Measurements from ENCODE around the gene HASPIN.

Gene HASPIN

DNA sequence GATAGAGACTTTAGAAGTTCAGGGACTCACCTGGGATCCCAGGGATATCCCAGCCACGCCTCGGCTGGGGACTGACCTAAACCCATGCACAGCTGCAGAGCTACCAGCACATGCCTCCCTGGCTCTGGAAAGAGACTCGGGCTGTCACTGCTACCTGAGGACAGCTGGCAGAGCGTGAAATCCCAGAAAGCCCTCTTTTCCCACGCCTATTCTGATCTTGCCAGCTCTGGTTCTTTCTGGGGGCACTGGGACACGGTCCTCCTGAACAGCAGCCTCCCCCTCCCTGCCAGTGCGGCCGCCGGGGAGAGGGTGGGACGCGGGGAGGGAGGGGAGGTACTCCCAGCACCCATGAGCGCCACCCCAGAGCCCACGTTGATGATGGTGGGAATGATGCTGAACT, 38.5 kb upstream of the HASPIN start:
- Histone ChIP-seq H3K9ac (ENCODE audit: low read length in 5 of 5) (no peak overlapping the region), H3K27me3 (ENCODE audit: control insufficient read depth in 5 of 5, insufficient read depth in 4 of 5, low read length in 5 of 5) (peaks cover 9 to 44% (median 31%) of the 10 kb centered on the region in 5 donors), H3K4me1 (ENCODE audit: control insufficient read depth in 5 of 5, insufficient read depth in 5 of 5, low read length in 5 of 5) (no peaks in the 10 kb centered on the region), H3K36me3 (ENCODE audit: control insufficient read depth in 5 of 5, insufficient read depth in 5 of 5, low read length in 5 of 5) (no peaks in the 10 kb centered on the region), H3K9me3 (ENCODE audit: control insufficient read depth in 5 of 5, low read length in 5 of 5) (no peaks in the 10 kb centered on the region), H3K4me3 (ENCODE audit: low read depth in 1 of 5, low read length in 5 of 5) (no peak overlapping the region), H3K27ac (ENCODE audit: low read depth, low read length) (no peak overlapping the region)

DNA sequence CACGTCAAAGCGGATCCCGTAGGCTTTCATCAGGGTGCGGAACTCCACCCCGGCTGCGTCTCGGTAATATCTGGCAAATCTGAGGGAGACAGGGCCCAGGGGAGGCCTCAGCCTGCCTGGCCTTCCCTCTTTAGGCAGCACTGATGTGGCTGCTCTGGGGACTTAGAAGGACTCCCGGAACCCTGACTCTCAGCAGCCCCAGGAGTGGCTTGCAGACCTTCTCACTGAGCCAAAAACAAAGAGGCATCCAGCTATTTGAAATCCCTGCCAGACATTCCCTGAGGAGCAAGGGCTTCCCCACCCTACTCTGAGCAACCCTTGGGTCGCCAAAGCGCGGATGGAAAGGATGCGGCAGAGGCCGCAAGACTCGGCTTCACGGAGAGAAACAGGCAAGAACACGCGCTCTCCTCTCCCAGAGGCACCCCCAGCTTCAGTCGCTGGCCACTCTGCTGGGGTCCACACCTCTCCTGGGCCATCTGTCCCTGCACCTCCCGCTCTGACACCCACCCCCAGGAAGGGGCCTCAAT, 35.6 kb upstream of the HASPIN start:
- H3K9ac ChIP-seq (ENCODE audit: low read length in 5 of 5) = no peak overlapping the region
- no peaks in the 10 kb centered on the region for H3K9me3 ChIP-seq (ENCODE audit: control insufficient read depth in 5 of 5, low read length in 5 of 5)
- peaks cover 9 to 50% (median 39%) of the 10 kb centered on the region in 5 donors for H3K27me3 ChIP-seq (ENCODE audit: control insufficient read depth in 5 of 5, insufficient read depth in 4 of 5, low read length in 5 of 5)
- H3K36me3 ChIP-seq (ENCODE audit: control insufficient read depth in 5 of 5, insufficient read depth in 5 of 5, low read length in 5 of 5) = no peaks in the 10 kb centered on the region
- no peak overlapping the region for H3K27ac ChIP-seq (ENCODE audit: low read depth, low read length)
- no peak overlapping the region for H3K4me3 ChIP-seq (ENCODE audit: low read depth in 1 of 5, low read length in 5 of 5)
- no peaks in the 10 kb centered on the region for H3K4me1 ChIP-seq (ENCODE audit: control insufficient read depth in 5 of 5, insufficient read depth in 5 of 5, low read length in 5 of 5)

DNA sequence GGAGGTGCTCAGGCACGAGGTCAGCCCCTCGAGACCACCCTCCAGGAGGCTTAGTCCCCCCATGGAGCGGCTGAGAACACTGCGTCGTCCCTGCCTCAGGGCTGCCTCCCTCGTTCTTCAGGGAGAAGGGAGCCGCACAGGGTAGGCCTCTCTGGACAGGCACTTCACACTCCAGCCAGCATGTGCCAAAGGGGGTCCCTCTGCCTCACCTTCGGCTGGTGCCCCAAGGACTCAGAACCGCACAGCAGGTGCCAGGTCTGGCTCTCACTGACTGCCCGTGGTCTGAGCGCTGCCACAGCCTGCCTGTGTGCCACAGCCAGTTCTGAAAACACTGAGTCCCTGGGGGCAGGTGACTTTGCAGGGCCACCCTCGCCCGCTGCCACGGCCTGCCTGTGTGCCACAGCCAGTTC, 34.8 kb upstream of the HASPIN start:
- Histone ChIP-seq H3K9me3 (ENCODE audit: control insufficient read depth in 5 of 5, low read length in 5 of 5) (no peaks in the 10 kb centered on the region), H3K4me3 (ENCODE audit: low read depth in 1 of 5, low read length in 5 of 5) (no peak overlapping the region), H3K4me1 (ENCODE audit: control insufficient read depth in 5 of 5, insufficient read depth in 5 of 5, low read length in 5 of 5) (no peaks in the 10 kb centered on the region), H3K27ac (ENCODE audit: low read depth, low read length) (no peak overlapping the region), H3K9ac (ENCODE audit: low read length in 5 of 5) (no peak overlapping the region), H3K27me3 (ENCODE audit: control insufficient read depth in 5 of 5, insufficient read depth in 4 of 5, low read length in 5 of 5) (peaks cover 7 to 48% (median 35%) of the 10 kb centered on the region in 5 donors), H3K36me3 (ENCODE audit: control insufficient read depth in 5 of 5, insufficient read depth in 5 of 5, low read length in 5 of 5) (no peaks in the 10 kb centered on the region)

DNA sequence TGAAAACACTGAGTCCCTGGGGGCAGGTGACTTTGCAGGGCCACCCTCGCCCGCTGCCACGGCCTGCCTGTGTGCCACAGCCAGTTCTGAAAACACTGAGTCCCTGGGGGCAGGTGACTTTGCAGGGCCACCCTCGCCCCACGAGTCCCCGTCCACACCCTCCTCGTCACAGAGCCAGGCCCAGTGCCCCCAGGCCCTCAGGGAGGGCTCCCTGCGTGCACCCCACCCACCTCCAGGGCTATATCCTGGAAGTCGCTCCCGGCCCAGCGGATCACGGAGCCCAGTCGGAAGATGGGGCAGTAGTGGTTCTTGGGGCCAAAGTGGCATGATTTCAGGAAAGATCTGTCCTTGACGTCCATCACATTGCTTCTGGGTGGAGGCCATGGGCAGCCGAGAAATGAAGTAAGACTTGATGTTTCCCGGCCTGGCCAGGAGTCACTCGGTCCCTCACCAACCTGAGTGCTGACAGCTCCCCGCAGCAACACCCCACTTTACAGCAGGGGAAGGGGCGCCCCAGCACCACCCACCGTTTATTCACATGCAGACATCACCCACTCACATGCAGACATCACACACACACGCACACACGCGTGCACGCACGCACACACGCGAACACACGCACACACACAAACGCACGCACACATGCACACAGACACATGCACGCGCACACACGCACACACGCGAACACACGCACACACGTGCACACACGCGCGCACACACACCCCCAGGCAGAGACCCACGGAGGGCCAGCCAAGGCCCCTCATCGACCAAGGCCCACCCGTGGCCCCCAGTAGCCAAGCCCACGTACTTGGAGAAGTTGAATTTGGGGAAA, 34.2 kb upstream of the HASPIN start:
- Histone ChIP-seq H3K9ac (ENCODE audit: low read length in 5 of 5) (no peak overlapping the region), H3K36me3 (ENCODE audit: control insufficient read depth in 5 of 5, insufficient read depth in 5 of 5, low read length in 5 of 5) (no peaks in the 10 kb centered on the region), H3K27me3 (ENCODE audit: control insufficient read depth in 5 of 5, insufficient read depth in 4 of 5, low read length in 5 of 5) (peaks cover 8 to 46% (median 30%) of the 10 kb centered on the region in 5 donors), H3K4me1 (ENCODE audit: control insufficient read depth in 5 of 5, insufficient read depth in 5 of 5, low read length in 5 of 5) (no peaks in the 10 kb centered on the region), H3K9me3 (ENCODE audit: control insufficient read depth in 5 of 5, low read length in 5 of 5) (no peaks in the 10 kb centered on the region), H3K27ac (ENCODE audit: low read depth, low read length) (no peak overlapping the region), H3K4me3 (ENCODE audit: low read depth in 1 of 5, low read length in 5 of 5) (no peak overlapping the region)

DNA sequence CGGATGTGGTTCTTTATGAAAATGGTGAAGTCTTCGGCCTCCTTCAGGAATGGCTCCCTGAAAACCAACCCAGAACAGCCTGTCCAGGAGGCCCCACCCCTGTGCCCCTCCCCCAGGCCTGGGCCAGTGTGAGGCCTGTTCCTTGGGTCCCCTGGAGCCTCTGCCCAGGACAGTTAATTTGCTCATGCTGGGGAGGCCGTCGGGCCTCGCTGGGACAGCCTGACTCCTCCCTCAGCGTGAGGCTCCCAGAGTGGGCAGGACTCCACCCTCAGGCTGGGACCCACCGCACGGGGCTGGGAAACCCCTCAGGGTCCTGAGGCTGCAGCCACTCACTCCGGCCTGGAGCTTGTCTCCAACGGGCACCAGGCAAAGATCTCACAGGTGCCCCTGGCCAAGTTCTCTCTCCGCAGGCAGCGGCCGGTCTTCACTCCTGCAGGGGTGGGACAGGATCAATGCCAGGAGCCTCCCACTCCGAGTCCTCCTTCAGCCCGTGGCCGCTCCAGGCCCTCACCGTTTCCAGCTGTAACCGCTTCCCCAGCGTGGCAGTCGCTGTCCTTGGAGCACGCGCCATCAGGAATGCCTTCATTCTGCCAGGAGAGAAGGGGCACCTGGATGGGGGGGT, 33.5 kb upstream of the HASPIN start:
- Histone ChIP-seq H3K4me1 (ENCODE audit: control insufficient read depth in 5 of 5, insufficient read depth in 5 of 5, low read length in 5 of 5) (peaks cover 0 to 3% (median under 1%) of the 10 kb centered on the region in 5 donors), H3K27ac (ENCODE audit: low read depth, low read length) (no peak overlapping the region), H3K36me3 (ENCODE audit: control insufficient read depth in 5 of 5, insufficient read depth in 5 of 5, low read length in 5 of 5) (no peaks in the 10 kb centered on the region), H3K9ac (ENCODE audit: low read length in 5 of 5) (no peak overlapping the region), H3K27me3 (ENCODE audit: control insufficient read depth in 5 of 5, insufficient read depth in 4 of 5, low read length in 5 of 5) (peaks cover 14 to 46% (median 31%) of the 10 kb centered on the region in 5 donors), H3K4me3 (ENCODE audit: low read depth in 1 of 5, low read length in 5 of 5) (no peak overlapping the region), H3K9me3 (ENCODE audit: control insufficient read depth in 5 of 5, low read length in 5 of 5) (no peaks in the 10 kb centered on the region)

DNA sequence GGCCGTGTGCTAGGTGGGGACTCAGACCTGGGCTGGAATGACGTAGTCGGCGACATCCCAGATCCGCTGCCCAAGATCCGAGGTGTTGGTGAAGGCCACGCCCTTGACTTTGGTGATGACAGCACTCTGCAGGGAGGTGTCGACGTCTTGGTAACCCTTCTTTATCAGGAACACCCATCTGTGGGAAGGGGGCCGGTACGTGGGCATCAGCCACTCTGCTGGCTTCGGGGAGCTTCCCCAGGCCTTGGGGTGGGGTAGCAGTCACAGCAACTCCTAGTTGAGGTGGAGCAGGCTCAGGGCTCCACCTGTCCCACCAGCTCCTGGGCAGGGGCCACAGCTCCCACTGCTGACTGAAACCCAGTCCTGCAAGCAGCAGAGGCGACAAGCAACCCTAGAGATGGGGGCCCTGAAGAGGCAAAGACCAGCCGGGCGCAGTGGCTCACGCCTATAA, 32.1 kb upstream of the HASPIN start:
- Histone ChIP-seq H3K4me1 (ENCODE audit: control insufficient read depth in 5 of 5, insufficient read depth in 5 of 5, low read length in 5 of 5) (peaks cover 0 to 17% (median 13%) of the 10 kb centered on the region in 5 donors), H3K9me3 (ENCODE audit: control insufficient read depth in 5 of 5, low read length in 5 of 5) (no peaks in the 10 kb centered on the region)

DNA sequence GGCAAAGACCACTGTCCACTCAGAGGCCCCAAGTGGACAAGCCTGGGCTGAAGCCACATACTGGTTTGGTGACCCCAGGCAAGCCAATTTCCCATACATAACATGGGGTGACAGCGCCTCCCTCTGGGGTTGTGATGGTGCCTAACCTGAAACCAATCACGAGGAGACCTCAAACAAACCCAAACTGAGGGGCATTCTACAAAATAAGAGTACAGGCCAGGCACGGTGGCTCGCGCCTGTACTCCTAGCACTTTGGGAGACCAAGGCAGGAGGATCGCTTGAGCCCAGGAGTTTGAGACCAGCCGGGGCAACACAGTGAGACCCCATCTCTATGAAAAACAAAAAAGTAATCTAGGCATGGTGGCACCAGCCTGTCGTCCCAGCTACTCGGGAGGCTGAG, 31.4 kb upstream of the HASPIN start:
- H3K4me3 ChIP-seq (ENCODE audit: low read depth in 1 of 5, low read length in 5 of 5) = no peak overlapping the region
- peaks cover 21 to 57% (median 41%) of the 10 kb centered on the region in 5 donors for H3K27me3 ChIP-seq (ENCODE audit: control insufficient read depth in 5 of 5, insufficient read depth in 4 of 5, low read length in 5 of 5)
- H3K9me3 ChIP-seq (ENCODE audit: control insufficient read depth in 5 of 5, low read length in 5 of 5) = no peaks in the 10 kb centered on the region
- no peak overlapping the region for H3K9ac ChIP-seq (ENCODE audit: low read length in 5 of 5)
- no peaks in the 10 kb centered on the region for H3K36me3 ChIP-seq (ENCODE audit: control insufficient read depth in 5 of 5, insufficient read depth in 5 of 5, low read length in 5 of 5)
- no peak overlapping the region for H3K27ac ChIP-seq (ENCODE audit: low read depth, low read length)
- peaks cover 0 to 19% (median 13%) of the 10 kb centered on the region in 5 donors for H3K4me1 ChIP-seq (ENCODE audit: control insufficient read depth in 5 of 5, insufficient read depth in 5 of 5, low read length in 5 of 5)

More for the DNA sequence above, 32.1 kb upstream of the HASPIN start:
- Histone ChIP-seq H3K27ac (ENCODE audit: low read depth, low read length) (no peak overlapping the region), H3K9ac (ENCODE audit: low read length in 5 of 5) (no peak overlapping the region), H3K4me3 (ENCODE audit: low read depth in 1 of 5, low read length in 5 of 5) (no peak overlapping the region), H3K27me3 (ENCODE audit: control insufficient read depth in 5 of 5, insufficient read depth in 4 of 5, low read length in 5 of 5) (peaks cover 19 to 52% (median 37%) of the 10 kb centered on the region in 5 donors), H3K36me3 (ENCODE audit: control insufficient read depth in 5 of 5, insufficient read depth in 5 of 5, low read length in 5 of 5) (no peaks in the 10 kb centered on the region)

DNA sequence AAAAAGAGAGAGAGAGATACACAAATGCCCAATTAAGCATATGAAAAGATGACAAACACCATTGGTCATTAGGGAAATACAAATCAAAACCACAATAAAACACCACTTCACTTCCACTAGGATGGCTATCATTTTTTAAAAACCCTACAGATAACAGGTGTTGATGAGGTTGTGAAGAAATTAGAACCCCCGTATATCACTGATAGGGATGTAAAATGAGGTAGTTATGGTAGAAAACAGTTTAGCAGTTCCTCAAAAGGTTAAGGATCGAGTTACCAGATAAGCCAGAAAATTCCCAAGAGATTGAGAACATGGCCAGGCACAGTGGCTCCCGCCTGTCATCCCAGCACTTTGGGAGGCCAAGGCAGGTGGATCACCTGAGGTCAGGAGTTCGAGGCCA, 30.6 kb upstream of the HASPIN start:
- H3K4me3 ChIP-seq (ENCODE audit: low read depth in 1 of 5, low read length in 5 of 5) = no peak overlapping the region
- H3K27me3 ChIP-seq (ENCODE audit: control insufficient read depth in 5 of 5, insufficient read depth in 4 of 5, low read length in 5 of 5) = peaks cover 21 to 56% (median 43%) of the 10 kb centered on the region in 5 donors

DNA sequence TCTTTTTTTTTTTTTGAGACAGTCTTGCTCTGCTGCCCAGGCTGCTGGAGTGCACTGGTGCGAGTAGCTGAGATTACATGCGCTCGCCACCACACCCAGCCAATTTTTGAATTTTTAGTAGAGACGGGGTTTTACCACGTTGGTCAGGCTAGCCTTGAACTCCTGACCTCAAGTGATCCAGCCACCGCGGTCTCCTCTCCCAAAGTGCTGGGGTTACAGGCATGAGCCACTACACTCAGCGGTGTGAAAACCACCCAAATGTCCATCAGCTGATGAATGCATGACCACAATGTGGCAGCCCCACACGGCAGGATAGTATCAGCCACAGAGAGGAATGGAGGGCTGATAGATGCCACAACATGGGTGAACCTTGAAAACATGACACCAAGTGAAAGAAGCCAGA, 29.9 kb upstream of the HASPIN start:
- Histone ChIP-seq H3K4me1 (ENCODE audit: control insufficient read depth in 5 of 5, insufficient read depth in 5 of 5, low read length in 5 of 5) (peaks cover 0 to 19% (median 13%) of the 10 kb centered on the region in 5 donors), H3K27me3 (ENCODE audit: control insufficient read depth in 5 of 5, insufficient read depth in 4 of 5, low read length in 5 of 5) (peaks cover 21 to 50% (median 37%) of the 10 kb centered on the region in 5 donors), H3K27ac (ENCODE audit: low read depth, low read length) (no peak overlapping the region), H3K9ac (ENCODE audit: low read length in 5 of 5) (no peak overlapping the region), H3K36me3 (ENCODE audit: control insufficient read depth in 5 of 5, insufficient read depth in 5 of 5, low read length in 5 of 5) (no peaks in the 10 kb centered on the region), H3K4me3 (ENCODE audit: low read depth in 1 of 5, low read length in 5 of 5) (no peak overlapping the region), H3K9me3 (ENCODE audit: control insufficient read depth in 5 of 5, low read length in 5 of 5) (peaks cover 0 to 11% (median 9%) of the 10 kb centered on the region in 5 donors)

More for the DNA sequence above, 30.6 kb upstream of the HASPIN start:
- Histone ChIP-seq H3K4me1 (ENCODE audit: control insufficient read depth in 5 of 5, insufficient read depth in 5 of 5, low read length in 5 of 5) (peaks cover 0 to 19% (median 13%) of the 10 kb centered on the region in 5 donors), H3K36me3 (ENCODE audit: control insufficient read depth in 5 of 5, insufficient read depth in 5 of 5, low read length in 5 of 5) (no peaks in the 10 kb centered on the region), H3K27ac (ENCODE audit: low read depth, low read length) (no peak overlapping the region), H3K9me3 (ENCODE audit: control insufficient read depth in 5 of 5, low read length in 5 of 5) (peaks cover 0 to 6% (median 5%) of the 10 kb centered on the region in 5 donors), H3K9ac (ENCODE audit: low read length in 5 of 5) (no peak overlapping the region)

Measured in subcutaneous abdominal adipose tissue (tissue), 5 donors.